ENCODE results near the gene PACSIN3. TPM values are rescaled to one million over a fixed set of nuclear protein-coding genes. Genes with fewer than 3 reads are reported as not detected.
A peak's percentile ranks its signal among the peaks of the same experiment; 100 is the strongest.

Gene PACSIN3
- polyA plus RNA-seq, 1 donor from 2014 or later, result not detected

DNA sequence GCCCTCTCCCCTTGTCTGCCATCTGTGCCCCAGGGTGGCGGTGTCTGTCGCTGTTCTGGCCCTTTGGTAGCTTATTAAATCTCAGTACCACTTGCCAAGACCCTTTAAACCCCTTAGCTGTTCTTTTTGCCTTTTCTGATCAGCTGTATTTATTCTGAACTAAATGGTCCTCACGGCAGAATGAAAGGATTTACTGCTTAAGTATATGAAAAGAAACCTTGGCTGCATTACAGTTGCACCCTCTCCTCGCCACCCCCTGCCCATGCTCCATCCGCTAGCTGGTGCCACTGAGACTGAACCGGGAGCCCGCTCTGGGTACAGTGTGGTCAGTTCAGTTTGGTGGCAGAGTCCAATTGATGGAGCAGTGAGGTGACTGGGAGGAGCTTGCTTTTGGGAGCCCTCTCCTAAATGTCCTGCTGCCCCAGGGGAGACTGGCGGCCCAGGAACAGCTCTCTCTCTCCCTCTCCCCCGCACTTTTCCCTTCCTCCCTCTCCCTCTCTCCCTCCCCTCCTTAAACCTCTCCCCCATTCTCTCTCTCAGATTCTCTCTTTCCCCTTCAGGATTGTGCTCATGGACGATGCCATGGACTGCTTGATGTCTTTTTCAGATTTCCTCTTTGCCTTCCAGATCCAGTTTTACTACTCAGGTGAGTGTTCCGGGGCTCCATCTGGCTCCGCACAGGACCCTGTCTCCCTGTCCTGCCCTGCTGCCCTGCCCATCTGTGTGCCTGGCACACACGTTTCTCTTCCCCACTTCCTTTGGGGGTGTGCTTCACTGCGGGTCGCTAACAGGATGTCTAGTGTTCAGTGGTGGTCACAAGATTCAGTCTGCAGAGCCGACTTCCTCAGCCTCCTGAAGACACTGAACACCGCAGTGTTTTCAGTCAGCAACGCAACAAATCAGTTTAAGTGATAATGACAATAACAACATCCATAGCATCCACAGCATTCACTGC, 31.3 kb downstream of the PACSIN3 start:
- Histone ChIP-seq H3K79me2 (replicated peaks; ENCODE audit: insufficient read depth, low read length) (no peaks in the 10 kb centered on the region), H3F3A (ENCODE audit: insufficient read depth, low read length, poor library complexity, severe bottlenecking) (no peaks in the 10 kb centered on the region), H4K20me1 (ENCODE audit: insufficient read depth) (no peaks in the 10 kb centered on the region), H3K27ac (ENCODE audit: low read length) (no peak overlapping the region), H3K9me3 (ENCODE audit: low read length) (no peaks in the 10 kb centered on the region), H3K9ac (ENCODE audit: low read length) (no peak overlapping the region), H3K36me3 (ENCODE audit: insufficient read depth, low read length) (no peaks in the 10 kb centered on the region), H3K4me3 (ENCODE audit: low read length) (no peak overlapping the region), H2AFZ (ENCODE audit: low read depth, low read length) (no peak overlapping the region), H3K9me2 (ENCODE audit: insufficient read depth, low read length) (no peaks in the 10 kb centered on the region), H3K27me3 (ENCODE audit: insufficient read depth, low read depth, low read length) (no peaks in the 10 kb centered on the region), H3K4me2 (ENCODE audit: low read length) (no peak overlapping the region)
- TF ChIP-seq, protein P1, sequence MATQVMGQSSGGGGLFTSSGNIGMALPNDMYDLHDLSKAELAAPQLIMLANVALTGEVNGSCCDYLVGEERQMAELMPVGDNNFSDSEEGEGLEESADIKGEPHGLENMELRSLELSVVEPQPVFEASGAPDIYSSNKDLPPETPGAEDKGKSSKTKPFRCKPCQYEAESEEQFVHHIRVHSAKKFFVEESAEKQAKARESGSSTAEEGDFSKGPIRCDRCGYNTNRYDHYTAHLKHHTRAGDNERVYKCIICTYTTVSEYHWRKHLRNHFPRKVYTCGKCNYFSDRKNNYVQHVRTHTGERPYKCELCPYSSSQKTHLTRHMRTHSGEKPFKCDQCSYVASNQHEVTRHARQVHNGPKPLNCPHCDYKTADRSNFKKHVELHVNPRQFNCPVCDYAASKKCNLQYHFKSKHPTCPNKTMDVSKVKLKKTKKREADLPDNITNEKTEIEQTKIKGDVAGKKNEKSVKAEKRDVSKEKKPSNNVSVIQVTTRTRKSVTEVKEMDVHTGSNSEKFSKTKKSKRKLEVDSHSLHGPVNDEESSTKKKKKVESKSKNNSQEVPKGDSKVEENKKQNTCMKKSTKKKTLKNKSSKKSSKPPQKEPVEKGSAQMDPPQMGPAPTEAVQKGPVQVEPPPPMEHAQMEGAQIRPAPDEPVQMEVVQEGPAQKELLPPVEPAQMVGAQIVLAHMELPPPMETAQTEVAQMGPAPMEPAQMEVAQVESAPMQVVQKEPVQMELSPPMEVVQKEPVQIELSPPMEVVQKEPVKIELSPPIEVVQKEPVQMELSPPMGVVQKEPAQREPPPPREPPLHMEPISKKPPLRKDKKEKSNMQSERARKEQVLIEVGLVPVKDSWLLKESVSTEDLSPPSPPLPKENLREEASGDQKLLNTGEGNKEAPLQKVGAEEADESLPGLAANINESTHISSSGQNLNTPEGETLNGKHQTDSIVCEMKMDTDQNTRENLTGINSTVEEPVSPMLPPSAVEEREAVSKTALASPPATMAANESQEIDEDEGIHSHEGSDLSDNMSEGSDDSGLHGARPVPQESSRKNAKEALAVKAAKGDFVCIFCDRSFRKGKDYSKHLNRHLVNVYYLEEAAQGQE (IDR thresholded peaks at IDR 0.05; ENCODE audit: borderline replicate concordance), result no peak
- TF ChIP-seq EZH2 (IDR thresholded peaks at IDR 0.05; ENCODE audit: borderline replicate concordance, insufficient read depth, low read length, poor library complexity, severe bottlenecking), result no peak

DNA sequence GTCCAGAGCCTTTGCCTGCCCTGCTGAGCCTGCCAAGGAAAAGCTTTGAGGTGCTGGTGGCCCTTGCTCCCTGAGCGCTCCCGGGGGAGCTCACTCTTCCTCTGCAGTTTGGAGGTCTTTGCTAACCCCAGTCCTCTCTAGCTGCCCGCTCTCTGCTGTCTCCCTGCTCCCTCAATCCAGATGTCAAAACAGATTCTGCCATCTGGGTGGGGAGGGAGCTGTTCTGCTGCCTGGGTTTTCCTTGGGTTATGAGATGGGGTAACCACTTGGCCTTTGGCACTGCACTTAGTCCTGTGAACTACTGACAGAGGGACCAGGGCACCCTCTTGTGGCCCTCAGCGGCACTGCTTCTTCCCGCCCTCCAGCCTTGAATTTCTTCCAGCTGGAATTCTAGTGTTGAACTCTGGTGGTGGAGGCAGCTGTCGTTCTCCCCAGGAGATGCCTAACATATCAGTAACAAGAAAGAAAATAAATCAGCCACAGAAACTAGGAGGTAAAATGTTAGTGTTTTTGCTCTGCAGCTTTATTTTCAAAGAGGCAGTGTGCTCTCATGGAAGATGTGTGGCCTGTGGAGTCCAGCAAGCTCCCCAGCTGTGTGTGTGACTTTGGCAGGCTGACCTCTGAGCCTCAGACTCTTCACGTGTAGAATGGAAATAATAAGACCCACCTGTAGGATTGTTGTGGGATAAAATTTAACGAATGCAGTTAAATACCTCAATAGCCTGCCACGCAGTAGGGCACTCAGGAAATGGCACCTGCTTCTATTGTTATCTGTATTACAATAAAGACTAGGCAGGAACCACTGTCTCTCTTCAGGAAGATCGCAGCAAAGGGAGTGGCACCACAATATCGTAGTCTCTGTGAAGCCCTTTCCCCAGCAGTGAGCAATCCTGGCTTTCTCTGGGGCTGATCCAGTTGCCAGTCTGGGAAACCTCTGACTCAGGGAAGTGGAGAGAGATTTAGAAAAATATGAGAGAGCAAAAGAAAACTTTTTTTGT, 33.0 kb downstream of the PACSIN3 start:
- H2AFZ ChIP-seq (ENCODE audit: low read depth, low read length), result no peak overlapping the region
- no peak overlapping the region for H3K4me2 ChIP-seq (ENCODE audit: low read length)
- no peak overlapping the region for H3K4me3 ChIP-seq (ENCODE audit: low read length)
- no peaks in the 10 kb centered on the region for H3K27me3 ChIP-seq (ENCODE audit: insufficient read depth, low read depth, low read length)
- H3K79me2 ChIP-seq (replicated peaks; ENCODE audit: insufficient read depth, low read length), result no peaks in the 10 kb centered on the region
- TF ChIP-seq EP300 (conservative IDR thresholded peaks at IDR 0.05; ENCODE audit: poor library complexity, severe bottlenecking) (no peak), SMC3 (conservative IDR thresholded peaks at IDR 0.05; ENCODE audit: poor library complexity) (peak; percentile 95), POLR2AphosphoS5 (IDR thresholded peaks at IDR 0.05) (no peak), RAD21 (conservative IDR thresholded peaks at IDR 0.05) (peak; percentile 93), MXI1 (conservative IDR thresholded peaks at IDR 0.05; ENCODE audit: poor library complexity, severe bottlenecking) (no peak), EZH2 (IDR thresholded peaks at IDR 0.05; ENCODE audit: borderline replicate concordance, insufficient read depth, low read length, poor library complexity, severe bottlenecking) (no peak)
- TF ChIP-seq, protein P1 (IDR thresholded peaks at IDR 0.05; ENCODE audit: borderline replicate concordance), result no peak
- TF ChIP-seq, protein P2, sequence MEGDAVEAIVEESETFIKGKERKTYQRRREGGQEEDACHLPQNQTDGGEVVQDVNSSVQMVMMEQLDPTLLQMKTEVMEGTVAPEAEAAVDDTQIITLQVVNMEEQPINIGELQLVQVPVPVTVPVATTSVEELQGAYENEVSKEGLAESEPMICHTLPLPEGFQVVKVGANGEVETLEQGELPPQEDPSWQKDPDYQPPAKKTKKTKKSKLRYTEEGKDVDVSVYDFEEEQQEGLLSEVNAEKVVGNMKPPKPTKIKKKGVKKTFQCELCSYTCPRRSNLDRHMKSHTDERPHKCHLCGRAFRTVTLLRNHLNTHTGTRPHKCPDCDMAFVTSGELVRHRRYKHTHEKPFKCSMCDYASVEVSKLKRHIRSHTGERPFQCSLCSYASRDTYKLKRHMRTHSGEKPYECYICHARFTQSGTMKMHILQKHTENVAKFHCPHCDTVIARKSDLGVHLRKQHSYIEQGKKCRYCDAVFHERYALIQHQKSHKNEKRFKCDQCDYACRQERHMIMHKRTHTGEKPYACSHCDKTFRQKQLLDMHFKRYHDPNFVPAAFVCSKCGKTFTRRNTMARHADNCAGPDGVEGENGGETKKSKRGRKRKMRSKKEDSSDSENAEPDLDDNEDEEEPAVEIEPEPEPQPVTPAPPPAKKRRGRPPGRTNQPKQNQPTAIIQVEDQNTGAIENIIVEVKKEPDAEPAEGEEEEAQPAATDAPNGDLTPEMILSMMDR (IDR thresholded peaks at IDR 0.05; ENCODE audit: poor library complexity, severe bottlenecking), result peak; percentile 94
- H3K27ac ChIP-seq (ENCODE audit: low read length), result no peak overlapping the region
- H3K9me2 ChIP-seq (ENCODE audit: insufficient read depth, low read length), result no peaks in the 10 kb centered on the region
- no peaks in the 10 kb centered on the region for H4K20me1 ChIP-seq (ENCODE audit: insufficient read depth)
- no peaks in the 10 kb centered on the region for H3F3A ChIP-seq (ENCODE audit: insufficient read depth, low read length, poor library complexity, severe bottlenecking)
- H3K36me3 ChIP-seq (ENCODE audit: insufficient read depth, low read length), result no peaks in the 10 kb centered on the region
- no peaks in the 10 kb centered on the region for H3K9me3 ChIP-seq (ENCODE audit: low read length)
- no peak overlapping the region for H3K9ac ChIP-seq (ENCODE audit: low read length)
